GM12878 (cell line): Measurements from ENCODE around the gene ZXDC. TPM values are rescaled to one million over a fixed set of nuclear protein-coding genes. Genes with fewer than 3 reads are reported as not detected.
A peak's percentile ranks its signal among the peaks of the same experiment; 100 is the strongest.

Experiments used
- ATF3 ChIP-seq: IDR thresholded peaks from 2 replicates; pipeline ENCODE4 v1.6.1; 2011; ENCODE audit warnings: low read depth, mild to moderate bottlenecking, low read length, moderate library complexity, borderline replicate concordance; ENCODE audit errors: extremely low read depth
- E2F8 ChIP-seq: fragments of 450-650 bp; IDR thresholded peaks from 2 replicates; pipeline ENCODE4 v1.6.1; 2018; ENCODE audit warnings: mild to moderate bottlenecking, low read depth, moderate library complexity; ENCODE audit not compliant: partially characterized antibody
- MLLT1 ChIP-seq: fragments of 450-650 bp; IDR thresholded peaks from 2 replicates; pipeline ENCODE4 v1.6.1; 2016; ENCODE audit warnings: mild to moderate bottlenecking
- MXI1 ChIP-seq: fragments of 150-350 bp; IDR thresholded peaks from 2 replicates; pipeline ENCODE4 v1.6.1; 2011; ENCODE audit warnings: low read depth, mild to moderate bottlenecking, inconsistent platforms, low read length, improper control_type of control experiment
- MYB ChIP-seq: fragments of 150-350 bp; IDR thresholded peaks from 2 replicates; pipeline ENCODE4 v1.6.1; 2014; ENCODE audit warnings: mild to moderate bottlenecking, low read depth, low read length, borderline replicate concordance
- RCOR1 ChIP-seq: conservative IDR thresholded peaks from 2 replicates; pipeline ENCODE4 v1.6.1; 2012; ENCODE audit warnings: low read depth, low read length, improper control_type of control experiment
- SPI1 ChIP-seq: IDR thresholded peaks from 2 replicates; pipeline ENCODE4 v1.6.1; 2011; ENCODE audit warnings: low read depth, mild to moderate bottlenecking, low read length, moderate library complexity, borderline replicate concordance; ENCODE audit not compliant: insufficient read depth
- STAT3 ChIP-seq: IDR thresholded peaks from 2 replicates; pipeline ENCODE4 v1.6.1; 2011; ENCODE audit warnings: low read depth, low read length, improper control_type of control experiment
- polyA plus RNA-seq, 11 experiments: library from polyadenylated mRNA; depleted of rRNA in 4 of 11; unstranded in 6 of 11; stranded (reverse) in 5 of 11; fragments of >200 nt; fragmentation: Nextera tagmentation in 4 of 11; fragmentation: Illumina TruSeq in 1 of 11; extraction: Ambion mirVana in 4 of 11; extraction: Trizol in 1 of 11; gene quantifications; 1 replicate in 1 of 11; 2 replicates in 10 of 11; pipeline versions ENCODE4 v1.2.1 to v1.2.3, GENCODE V29; 2011 to 2016; ENCODE audit warnings: inconsistent platforms in 2 of 11, missing spikeins in 2 of 11, low read depth in 1 of 11
- total RNA-seq, 4 experiments: library from RNA; depleted of rRNA in 3 of 4; stranded (reverse); fragments of >200 nt in 3 of 4; fragmentation: Illumina TruSeq in 1 of 4; extraction: Trizol in 1 of 4; gene quantifications; 2 replicates each; pipeline versions ENCODE4 v1.2.1 to v1.2.3, GENCODE V29; 2013 to 2021

The ZXDC gene
- total and polyA plus RNA-seq, 10 of the 15 experiments (the other 5 are each of a cell fraction or from before 2014, with no cell fraction given) = 0.72 to 15.3 (median 8.5) TPM

- TF ChIP-seq MYB (no peak), MXI1 (no peak), RCOR1 (no peak), ATF3 (no peak), MLLT1 (peak; percentile 49; the same call in 1 of the 2 replicates), E2F8 (no peak), SPI1 (0 out of 2 replicates have a peak, but pooled peaks have one; percentile 15), STAT3 (no peak)
- TF ChIP-seq, all 136 proteins: peak for 4
Measured at GRCh38 chr3:126472277-126473006, 3.2 kb downstream of the ZXDC start (continued).
